Endothelial cell of umbilical vein (primary cell): ENCODE measurements around the gene GFM2.

Experiments
- POLR2A ChIP-seq: IDR thresholded peaks from 2 replicates; pipeline ENCODE4 v1.6.1; 2012; ENCODE audit warnings: low read depth, mild to moderate bottlenecking, control low read depth, low read length
- TF ChIP-seq, protein P1 (sequence below), 2 donors: IDR thresholded peaks; 1 replicate in 1 of 2; 2 replicates in 1 of 2; pipeline ENCODE4 v1.5.1; 2011; ENCODE audit warnings: low read length in 2 of 2, mild to moderate bottlenecking in 2 of 2, moderate library complexity in 2 of 2, control low read depth in 1 of 2, inconsistent platforms in 1 of 2, low read depth in 1 of 2; ENCODE audit not compliant: insufficient read depth in 1 of 2; ENCODE audit errors: extremely low read depth in 1 of 2

DNA sequence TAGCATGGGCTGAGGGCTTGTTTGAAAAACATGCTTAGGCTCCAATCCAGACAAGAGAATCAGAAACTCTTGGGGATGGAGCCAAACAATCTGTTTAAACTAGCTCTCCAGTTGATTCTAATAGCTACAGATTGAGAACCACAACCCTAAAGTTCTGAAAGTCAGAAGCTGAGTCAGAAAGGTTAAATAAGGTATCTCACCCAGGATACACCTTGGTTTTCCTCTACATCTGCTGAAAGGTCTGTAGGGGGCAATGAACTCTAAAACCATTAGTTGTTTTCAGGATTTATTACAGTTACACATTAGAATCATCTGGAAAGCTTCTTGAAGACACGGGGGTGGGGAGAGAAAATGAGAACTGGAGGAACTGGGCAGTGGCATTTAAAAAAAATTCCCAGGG lies 5.7 kb downstream of the GFM2 start:
- TF ChIP-seq, protein P1, sequence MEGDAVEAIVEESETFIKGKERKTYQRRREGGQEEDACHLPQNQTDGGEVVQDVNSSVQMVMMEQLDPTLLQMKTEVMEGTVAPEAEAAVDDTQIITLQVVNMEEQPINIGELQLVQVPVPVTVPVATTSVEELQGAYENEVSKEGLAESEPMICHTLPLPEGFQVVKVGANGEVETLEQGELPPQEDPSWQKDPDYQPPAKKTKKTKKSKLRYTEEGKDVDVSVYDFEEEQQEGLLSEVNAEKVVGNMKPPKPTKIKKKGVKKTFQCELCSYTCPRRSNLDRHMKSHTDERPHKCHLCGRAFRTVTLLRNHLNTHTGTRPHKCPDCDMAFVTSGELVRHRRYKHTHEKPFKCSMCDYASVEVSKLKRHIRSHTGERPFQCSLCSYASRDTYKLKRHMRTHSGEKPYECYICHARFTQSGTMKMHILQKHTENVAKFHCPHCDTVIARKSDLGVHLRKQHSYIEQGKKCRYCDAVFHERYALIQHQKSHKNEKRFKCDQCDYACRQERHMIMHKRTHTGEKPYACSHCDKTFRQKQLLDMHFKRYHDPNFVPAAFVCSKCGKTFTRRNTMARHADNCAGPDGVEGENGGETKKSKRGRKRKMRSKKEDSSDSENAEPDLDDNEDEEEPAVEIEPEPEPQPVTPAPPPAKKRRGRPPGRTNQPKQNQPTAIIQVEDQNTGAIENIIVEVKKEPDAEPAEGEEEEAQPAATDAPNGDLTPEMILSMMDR (IDR thresholded peaks at IDR 0.05; ENCODE audit: extremely low read depth in 1 of 2, insufficient read depth in 1 of 2, low read depth in 1 of 2, low read length in 2 of 2): no peak
- TF ChIP-seq POLR2A: no peak
